ENCODE data around the gene ZEB2.

GRCh38 chr2:144389930-144390311 lies 130.0 kb downstream of the ZEB2 start:
- no peak for TF ChIP-seq ZBTB40 (IDR thresholded peaks at IDR 0.05; ENCODE audit: borderline replicate concordance)
- TF ChIP-seq PAX8 (IDR thresholded peaks at IDR 0.05), result no peak
- no peak for TF ChIP-seq MXI1 (IDR thresholded peaks at IDR 0.05; ENCODE audit: low read depth, low read length)
- no peak for TF ChIP-seq PML (IDR thresholded peaks at IDR 0.05; ENCODE audit: low read length)
- no peak for TF ChIP-seq BHLHE40 (IDR thresholded peaks at IDR 0.05; ENCODE audit: borderline replicate concordance in 1 of 2, low read depth in 2 of 2, low read length in 1 of 2)
- no peak for TF ChIP-seq RBBP5 (conservative IDR thresholded peaks at IDR 0.05)
- TF ChIP-seq CTCF (IDR thresholded peaks at IDR 0.05 in 2 of 3, conservative IDR thresholded peaks at IDR 0.05 in 1 of 3; ENCODE audit: control insufficient read depth in 2 of 3, extremely low read depth in 1 of 3, insufficient read depth in 1 of 3, low read depth in 3 of 3, low read length in 3 of 3), result no peak
- TF ChIP-seq YY1 (IDR thresholded peaks at IDR 0.05; ENCODE audit: low read depth, low read length), result no peak
- TF ChIP-seq REST (IDR thresholded peaks at IDR 0.05; ENCODE audit: low read depth, low read length), result no peak
- TF ChIP-seq ZBTB33 (IDR thresholded peaks at IDR 0.05), result no peak
- TF ChIP-seq POLR2AphosphoS5 (IDR thresholded peaks at IDR 0.05; ENCODE audit: low read length), result no peak
- no peak for TF ChIP-seq EP300 (IDR thresholded peaks at IDR 0.05; ENCODE audit: borderline replicate concordance in 1 of 2, control insufficient read depth in 1 of 2, low read depth in 2 of 2, low read length in 2 of 2)

Data from GM12878 (cell line).